ENCODE results near the gene PTPRM.

The PTPRM gene

GRCh38 chr18:8139127-8139527 lies 572.0 kb downstream of the PTPRM start:
- Histone ChIP-seq H3K36me3 (ENCODE audit: insufficient read depth, insufficient read length, low read length) (no peaks in the 10 kb centered on the region), H3K27me3 (ENCODE audit: insufficient read depth, insufficient read length) (no peaks in the 10 kb centered on the region), H3K9me3 (ENCODE audit: insufficient read depth, low read length) (no peaks in the 10 kb centered on the region), H3K4me3 (ENCODE audit: insufficient read length, low read depth) (no peak overlapping the region), H3K9ac (ENCODE audit: insufficient read length, low read depth) (no peak overlapping the region), H3K4me1 (ENCODE audit: insufficient read depth, insufficient read length) (no peaks in the 10 kb centered on the region)
- DNase-seq (ENCODE audit: low read depth, low spot score), result no peak
- TF ChIP-seq ZNF274 (IDR thresholded peaks at IDR 0.05; ENCODE audit: low read depth, low read length) (no peak), YY1 (IDR thresholded peaks at IDR 0.05; ENCODE audit: insufficient read depth, insufficient read length) (no peak), SUZ12 (IDR thresholded peaks at IDR 0.05; ENCODE audit: extremely low read depth, insufficient read depth, insufficient read length) (no peak)

- DNase-seq (ENCODE audit: low read depth, low spot score), result no peak
- no peaks in the 10 kb centered on the region for H3K36me3 ChIP-seq (ENCODE audit: insufficient read depth, insufficient read length, low read length)
- no peak for TF ChIP-seq ZNF274 (IDR thresholded peaks at IDR 0.05; ENCODE audit: low read depth, low read length)
- no peak for TF ChIP-seq SUZ12 (IDR thresholded peaks at IDR 0.05; ENCODE audit: extremely low read depth, insufficient read depth, insufficient read length)
- no peak for TF ChIP-seq YY1 (IDR thresholded peaks at IDR 0.05; ENCODE audit: insufficient read depth, insufficient read length)
- H3K4me1 ChIP-seq (ENCODE audit: insufficient read depth, insufficient read length), result no peaks in the 10 kb centered on the region
- no peak overlapping the region for H3K9ac ChIP-seq (ENCODE audit: insufficient read length, low read depth)
- H3K4me3 ChIP-seq (ENCODE audit: insufficient read length, low read depth), result no peak overlapping the region
- no peaks in the 10 kb centered on the region for H3K27me3 ChIP-seq (ENCODE audit: insufficient read depth, insufficient read length)
- H3K9me3 ChIP-seq (ENCODE audit: insufficient read depth, low read length), result no peaks in the 10 kb centered on the region
Observed at GRCh38 chr18:8139891-8140406, 572.8 kb downstream of the PTPRM start.

- H3K4me3 ChIP-seq (ENCODE audit: insufficient read length, low read depth), result no peak overlapping the region
- TF ChIP-seq YY1 (IDR thresholded peaks at IDR 0.05; ENCODE audit: insufficient read depth, insufficient read length), result no peak
- TF ChIP-seq SUZ12 (IDR thresholded peaks at IDR 0.05; ENCODE audit: extremely low read depth, insufficient read depth, insufficient read length), result no peak
- no peak for TF ChIP-seq ZNF274 (IDR thresholded peaks at IDR 0.05; ENCODE audit: low read depth, low read length)
- DNase-seq (ENCODE audit: low read depth, low spot score), result no peak
Observed at GRCh38 chr18:8140841-8141501, 573.9 kb downstream of the PTPRM start.

GRCh38 chr18:8142131-8142711 lies 575.1 kb downstream of the PTPRM start:
- Histone ChIP-seq H3K27me3 (ENCODE audit: insufficient read depth, insufficient read length) (no peaks in the 10 kb centered on the region), H3K4me1 (ENCODE audit: insufficient read depth, insufficient read length) (no peaks in the 10 kb centered on the region), H3K9me3 (ENCODE audit: insufficient read depth, low read length) (no peaks in the 10 kb centered on the region; the same call in 1 of the 2 replicates), H3K9ac (ENCODE audit: insufficient read length, low read depth) (no peak overlapping the region), H3K36me3 (ENCODE audit: insufficient read depth, insufficient read length, low read length) (no peaks in the 10 kb centered on the region), H3K4me3 (ENCODE audit: insufficient read length, low read depth) (no peak overlapping the region)
- TF ChIP-seq YY1 (IDR thresholded peaks at IDR 0.05; ENCODE audit: insufficient read depth, insufficient read length), result no peak
- no peak for TF ChIP-seq ZNF274 (IDR thresholded peaks at IDR 0.05; ENCODE audit: low read depth, low read length)
- no peak for TF ChIP-seq SUZ12 (IDR thresholded peaks at IDR 0.05; ENCODE audit: extremely low read depth, insufficient read depth, insufficient read length)
- DNase-seq (ENCODE audit: low read depth, low spot score), result no peak

More at GRCh38 chr18:8140841-8141501, 573.9 kb downstream of the PTPRM start:
- Histone ChIP-seq H3K4me1 (ENCODE audit: insufficient read depth, insufficient read length) (no peaks in the 10 kb centered on the region), H3K9ac (ENCODE audit: insufficient read length, low read depth) (no peak overlapping the region), H3K27me3 (ENCODE audit: insufficient read depth, insufficient read length) (no peaks in the 10 kb centered on the region), H3K36me3 (ENCODE audit: insufficient read depth, insufficient read length, low read length) (no peaks in the 10 kb centered on the region), H3K9me3 (ENCODE audit: insufficient read depth, low read length) (no peaks in the 10 kb centered on the region; the same call in 1 of the 2 replicates)

- Histone ChIP-seq H3K4me1 (ENCODE audit: insufficient read depth, insufficient read length) (no peaks in the 10 kb centered on the region), H3K27me3 (ENCODE audit: insufficient read depth, insufficient read length) (no peaks in the 10 kb centered on the region), H3K9ac (ENCODE audit: insufficient read length, low read depth) (no peak overlapping the region), H3K36me3 (ENCODE audit: insufficient read depth, insufficient read length, low read length) (no peaks in the 10 kb centered on the region), H3K4me3 (ENCODE audit: insufficient read length, low read depth) (no peak overlapping the region), H3K9me3 (ENCODE audit: insufficient read depth, low read length) (no peaks in the 10 kb centered on the region; the same call in 1 of the 2 replicates)
- no peak for DNase-seq (ENCODE audit: low read depth, low spot score)
- TF ChIP-seq YY1 (IDR thresholded peaks at IDR 0.05; ENCODE audit: insufficient read depth, insufficient read length) (no peak), ZNF274 (IDR thresholded peaks at IDR 0.05; ENCODE audit: low read depth, low read length) (no peak), SUZ12 (IDR thresholded peaks at IDR 0.05; ENCODE audit: extremely low read depth, insufficient read depth, insufficient read length) (no peak)
Observed at GRCh38 chr18:8142932-8143331, 575.8 kb downstream of the PTPRM start.

GRCh38 chr18:8151181-8151580 lies 584.1 kb downstream of the PTPRM start:
- no peaks in the 10 kb centered on the region for H3K4me1 ChIP-seq (ENCODE audit: insufficient read depth, insufficient read length)
- DNase-seq (ENCODE audit: low read depth, low spot score), result no peak
- no peak for TF ChIP-seq ZNF274 (IDR thresholded peaks at IDR 0.05; ENCODE audit: low read depth, low read length)
- TF ChIP-seq YY1 (IDR thresholded peaks at IDR 0.05; ENCODE audit: insufficient read depth, insufficient read length), result no peak
- no peak for TF ChIP-seq SUZ12 (IDR thresholded peaks at IDR 0.05; ENCODE audit: extremely low read depth, insufficient read depth, insufficient read length)
- H3K27me3 ChIP-seq (ENCODE audit: insufficient read depth, insufficient read length), result no peaks in the 10 kb centered on the region
- H3K4me3 ChIP-seq (ENCODE audit: insufficient read length, low read depth), result no peak overlapping the region
- H3K9ac ChIP-seq (ENCODE audit: insufficient read length, low read depth), result no peak overlapping the region
- H3K9me3 ChIP-seq (ENCODE audit: insufficient read depth, low read length), result no peaks in the 10 kb centered on the region
- H3K36me3 ChIP-seq (ENCODE audit: insufficient read depth, insufficient read length, low read length), result no peaks in the 10 kb centered on the region

GRCh38 chr18:8153887-8154583 lies 586.9 kb downstream of the PTPRM start:
- TF ChIP-seq SUZ12 (IDR thresholded peaks at IDR 0.05; ENCODE audit: extremely low read depth, insufficient read depth, insufficient read length) (no peak), YY1 (IDR thresholded peaks at IDR 0.05; ENCODE audit: insufficient read depth, insufficient read length) (no peak), ZNF274 (IDR thresholded peaks at IDR 0.05; ENCODE audit: low read depth, low read length) (no peak)
- no peaks in the 10 kb centered on the region for H3K36me3 ChIP-seq (ENCODE audit: insufficient read depth, insufficient read length, low read length)

More at GRCh38 chr18:8153887-8154583, 586.9 kb downstream of the PTPRM start:
- DNase-seq (ENCODE audit: low read depth, low spot score), result no peak
- Histone ChIP-seq H3K4me3 (ENCODE audit: insufficient read length, low read depth) (no peak overlapping the region), H3K9me3 (ENCODE audit: insufficient read depth, low read length) (no peaks in the 10 kb centered on the region), H3K4me1 (ENCODE audit: insufficient read depth, insufficient read length) (no peaks in the 10 kb centered on the region), H3K27me3 (ENCODE audit: insufficient read depth, insufficient read length) (no peaks in the 10 kb centered on the region), H3K9ac (ENCODE audit: insufficient read length, low read depth) (no peak overlapping the region)
